ENCODE data around the gene GNG4.

GNG4 gene

DNA sequence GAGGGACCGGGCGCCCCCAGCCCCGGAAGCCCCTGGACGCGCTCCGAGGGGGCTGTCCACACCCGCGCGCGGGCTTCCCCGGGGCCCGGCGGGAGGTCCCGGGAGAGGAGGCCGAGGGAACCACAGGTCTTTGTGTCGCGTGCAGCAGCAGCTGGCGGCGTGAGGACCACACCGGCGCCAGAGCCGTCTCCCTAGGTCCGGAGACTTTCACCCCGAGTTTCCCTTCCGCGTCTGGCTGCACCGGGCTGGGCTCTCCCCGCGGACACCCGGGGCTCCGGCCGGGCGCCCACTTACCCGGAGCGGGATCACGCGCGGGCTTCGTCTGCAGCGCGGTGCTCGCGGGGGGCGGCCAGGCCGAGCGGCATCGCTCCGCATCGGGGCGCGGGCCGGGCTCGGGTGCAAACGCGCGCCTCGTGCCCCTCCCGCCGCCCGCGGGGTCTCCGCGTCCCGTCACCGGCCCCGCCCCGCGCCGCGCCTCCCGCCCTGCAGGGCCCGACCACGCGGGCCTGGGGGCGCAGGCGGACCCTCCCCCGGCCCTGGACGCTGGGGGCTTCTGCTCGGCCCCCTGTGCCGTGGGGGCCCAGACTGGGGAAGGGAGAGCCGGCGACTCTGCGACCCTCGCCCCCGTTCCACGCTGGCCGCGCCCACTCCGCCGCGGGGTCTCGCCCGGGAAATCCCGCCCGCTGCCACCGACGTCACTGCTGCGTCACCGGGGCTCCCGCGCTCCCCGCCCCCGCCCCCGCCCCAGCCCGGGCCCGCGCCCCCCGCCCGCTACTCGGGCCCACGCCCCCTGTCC is at the start of gene GNG4:
TSS of gene GNG4 (minus strand) at position 417 of the 796 bp plus-strand sequence. CDS start 65,946 bp downstream, outside the sequence.
- no peak for DNase-seq (ENCODE audit: low read depth)

DNA sequence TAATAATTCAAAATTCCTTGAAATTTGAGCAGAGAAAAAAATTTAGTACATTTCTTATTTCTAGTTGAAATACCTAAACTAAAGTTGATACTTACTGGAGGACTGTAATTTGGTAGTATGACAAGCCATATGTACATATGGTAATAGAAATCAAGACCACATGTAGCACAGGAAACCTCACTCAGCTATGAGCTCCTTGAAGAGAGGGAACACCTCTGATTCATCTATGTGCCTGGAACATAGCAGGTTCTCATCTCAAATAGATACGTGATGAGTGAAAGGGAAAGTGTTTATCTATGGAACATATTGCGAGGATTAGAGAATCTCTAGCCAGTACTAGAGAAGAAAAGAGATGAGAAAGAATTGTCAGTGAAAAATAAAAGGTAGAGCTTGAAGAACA is 47.9 kb upstream of the GNG4 start:
- DNase-seq (ENCODE audit: low read depth): no peak

DNA sequence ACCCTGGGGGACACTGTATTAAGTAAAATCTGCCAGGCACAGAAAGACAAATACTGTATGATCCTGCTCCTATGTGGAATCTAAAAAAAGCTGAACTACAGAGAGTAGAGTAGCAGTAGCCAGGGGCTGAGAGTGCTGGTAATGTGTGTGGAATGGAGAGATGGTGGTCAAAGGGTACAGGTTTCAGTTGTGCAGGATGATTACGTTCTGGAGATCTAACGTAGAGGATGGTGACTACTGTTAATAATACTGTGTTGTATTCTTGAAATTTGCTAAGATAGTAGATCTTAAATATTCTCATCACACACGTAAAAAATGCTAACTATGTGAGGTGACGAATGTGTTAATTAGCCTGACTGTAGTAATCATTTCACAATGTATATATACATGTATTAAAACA is 39.8 kb upstream of the GNG4 start:
- DNase-seq (ENCODE audit: low read depth): no peak

DNA sequence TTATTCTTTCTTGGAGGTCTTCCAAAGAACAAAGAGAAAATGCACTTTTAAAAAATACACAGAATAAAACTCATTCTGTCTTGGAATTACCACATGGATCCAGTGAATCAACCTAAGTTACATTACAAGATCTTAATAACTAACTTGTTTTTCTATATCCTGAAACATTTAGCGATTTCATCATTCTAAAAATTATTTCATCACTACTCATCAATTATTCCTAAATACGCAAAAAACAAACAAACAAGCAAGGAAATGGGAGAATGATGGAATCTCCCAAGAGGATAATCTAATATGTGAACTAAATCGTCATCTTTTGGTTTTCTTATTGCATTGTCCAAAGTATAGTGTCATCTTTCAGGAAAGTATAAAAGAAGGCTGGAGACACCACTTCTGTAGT is 38.5 kb upstream of the GNG4 start:
- no peak for DNase-seq (ENCODE audit: low read depth)

DNA sequence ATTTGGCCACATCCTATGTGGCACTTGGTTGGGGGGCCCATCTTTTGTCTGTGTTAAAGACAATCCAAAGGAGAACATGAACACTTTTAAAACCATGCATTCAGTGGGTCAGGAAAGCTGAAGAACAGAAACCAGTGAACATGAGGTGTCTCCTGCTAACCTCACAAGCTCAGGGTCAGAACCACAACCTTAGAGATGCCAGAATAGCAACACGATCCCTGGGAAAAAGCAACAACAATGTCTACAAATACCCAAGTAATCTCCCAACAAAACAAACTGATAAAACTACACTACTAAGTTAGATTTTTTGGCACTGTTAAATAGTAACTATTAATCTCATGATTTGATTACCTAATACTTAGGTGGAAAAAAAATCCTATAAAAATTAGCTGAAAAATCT is 34.1 kb upstream of the GNG4 start:
- peak; percentile 45 for DNase-seq (ENCODE audit: low read depth)

DNA sequence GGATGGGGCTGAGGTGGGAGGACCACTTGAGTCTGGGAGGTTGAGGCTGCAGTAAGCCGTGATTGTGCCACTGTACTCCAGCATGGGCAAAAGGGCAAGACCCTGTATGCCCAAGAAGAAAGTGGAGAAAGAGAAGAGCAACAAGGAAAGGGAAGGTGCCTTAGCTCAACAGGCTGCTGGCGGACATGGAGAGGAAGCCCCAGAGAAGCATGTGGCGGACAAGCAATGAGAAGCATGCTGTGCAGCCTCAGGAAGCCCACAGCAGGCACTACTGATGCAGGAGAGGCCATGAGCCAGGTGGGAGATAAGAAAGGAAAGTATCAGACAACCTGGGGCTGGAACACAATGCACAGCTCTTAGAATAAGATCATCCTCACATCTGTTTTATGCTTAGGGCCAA is 32.6 kb upstream of the GNG4 start:
- DNase-seq (ENCODE audit: low read depth): no peak

DNA sequence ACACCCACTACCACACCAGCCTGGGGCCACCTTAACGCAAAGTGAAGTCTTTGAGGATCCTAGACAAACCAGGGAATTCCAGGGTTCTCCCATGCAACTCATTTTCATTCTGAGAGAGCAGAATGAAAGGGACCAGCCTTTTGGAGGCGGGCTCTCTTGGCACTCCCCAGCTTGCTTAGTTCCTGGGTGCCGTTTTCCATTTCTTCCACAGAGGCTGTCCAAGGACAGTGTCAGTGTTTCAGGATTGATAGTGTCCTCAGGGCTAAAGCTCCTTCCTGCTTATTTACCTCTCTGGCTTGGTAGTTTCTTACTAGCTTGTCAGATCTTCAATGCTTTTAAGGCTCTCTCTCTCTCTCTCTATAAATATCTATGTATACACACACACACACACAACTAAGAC is 30.1 kb upstream of the GNG4 start:
- no peak for DNase-seq (ENCODE audit: low read depth)

DNA sequence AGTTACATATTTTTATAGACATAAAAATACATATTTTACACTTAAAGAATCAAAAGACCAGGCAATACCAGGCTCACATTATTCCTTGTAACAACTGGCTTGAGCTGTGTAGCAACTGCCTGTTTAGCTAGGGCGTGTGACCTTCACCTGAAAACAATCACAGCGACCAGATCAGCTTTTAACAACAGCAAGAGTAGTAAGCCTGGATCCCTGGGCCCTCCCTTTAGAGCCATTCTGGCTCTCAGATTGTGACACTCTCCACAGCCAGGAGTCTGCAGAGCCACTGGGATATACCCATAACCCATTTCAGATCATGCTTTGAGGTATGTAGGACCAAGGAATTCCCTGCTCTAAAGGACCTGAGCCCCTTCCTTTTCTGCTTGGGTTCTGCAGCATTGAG is 29.4 kb upstream of the GNG4 start:
- DNase-seq (ENCODE audit: low read depth): no peak

DNA sequence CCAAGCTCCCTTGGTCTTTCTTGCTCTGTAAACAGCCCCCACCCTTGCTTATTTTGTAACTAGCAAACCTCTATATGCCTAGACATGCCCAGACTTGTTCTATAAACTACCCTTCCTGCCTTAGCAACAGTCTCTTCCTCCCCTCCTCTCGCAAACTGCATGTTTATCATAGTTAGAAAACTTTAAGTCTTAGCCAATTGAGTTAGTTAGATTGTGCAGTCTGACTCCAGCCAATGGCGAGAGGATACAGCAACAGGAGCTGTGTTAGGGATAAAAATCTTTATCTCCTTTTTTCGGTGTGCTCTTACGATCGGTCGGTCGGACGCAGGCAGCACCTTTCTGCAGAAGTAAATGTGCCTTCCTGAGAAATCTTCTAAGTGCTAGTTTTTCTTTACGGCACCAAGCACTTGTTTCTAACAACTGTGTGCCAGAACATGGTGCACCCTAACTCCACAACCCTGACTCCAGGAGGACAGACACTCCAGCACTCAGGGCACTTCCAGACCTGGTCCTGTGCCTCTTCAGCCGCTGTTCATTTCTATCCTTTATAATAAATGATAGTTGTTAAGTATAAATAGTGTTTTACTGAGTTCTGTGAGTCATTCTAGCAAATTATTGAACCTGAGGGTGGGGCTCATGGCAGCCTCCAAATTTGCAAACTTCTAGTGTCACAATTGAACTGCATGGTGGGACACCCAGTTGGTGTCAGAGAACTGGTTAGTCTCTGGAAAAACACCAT is 25.7 kb upstream of the GNG4 start:
- peak; percentile 31 for DNase-seq (ENCODE audit: low read depth)

DNA sequence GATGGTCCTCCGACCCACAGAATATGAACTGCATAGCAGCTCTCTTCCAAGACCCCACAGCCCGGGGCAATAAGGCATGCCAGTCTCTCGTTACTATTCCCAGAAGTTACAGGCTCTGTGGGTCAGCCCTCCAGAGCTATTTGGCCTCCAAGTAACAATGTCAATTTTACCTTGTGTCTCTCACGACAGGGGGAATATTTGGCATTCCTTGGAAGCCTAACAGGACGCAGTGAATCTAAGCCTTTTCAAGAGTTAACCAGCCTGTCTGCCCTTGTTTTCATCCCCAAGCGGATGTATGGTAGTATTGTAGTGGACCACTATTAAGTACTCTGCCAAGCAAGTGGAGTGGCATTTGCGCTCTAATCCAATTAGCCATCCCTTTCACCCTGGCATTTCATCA is 24.4 kb upstream of the GNG4 start:
- no peak for DNase-seq (ENCODE audit: low read depth)

DNA sequence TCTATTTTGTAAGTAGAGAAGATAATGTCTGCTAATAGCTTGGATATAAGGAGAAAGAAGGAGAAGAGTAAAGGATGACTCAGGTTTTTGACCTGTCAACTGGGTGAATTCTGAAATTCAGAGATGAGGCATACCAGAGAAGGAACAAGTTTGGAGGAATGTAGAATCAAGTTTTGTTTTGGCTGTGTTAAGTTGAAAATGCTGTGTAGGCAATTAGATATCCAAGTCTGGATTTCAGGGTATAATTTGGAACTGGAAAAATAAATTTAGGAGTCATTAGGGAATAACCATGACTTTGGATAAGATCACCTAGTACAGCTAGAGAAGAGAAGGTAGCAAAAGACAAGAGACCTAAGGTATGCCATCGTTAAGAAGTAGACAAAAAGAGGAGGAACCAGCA is 22.4 kb upstream of the GNG4 start:
- no peak for DNase-seq (ENCODE audit: low read depth)

DNA sequence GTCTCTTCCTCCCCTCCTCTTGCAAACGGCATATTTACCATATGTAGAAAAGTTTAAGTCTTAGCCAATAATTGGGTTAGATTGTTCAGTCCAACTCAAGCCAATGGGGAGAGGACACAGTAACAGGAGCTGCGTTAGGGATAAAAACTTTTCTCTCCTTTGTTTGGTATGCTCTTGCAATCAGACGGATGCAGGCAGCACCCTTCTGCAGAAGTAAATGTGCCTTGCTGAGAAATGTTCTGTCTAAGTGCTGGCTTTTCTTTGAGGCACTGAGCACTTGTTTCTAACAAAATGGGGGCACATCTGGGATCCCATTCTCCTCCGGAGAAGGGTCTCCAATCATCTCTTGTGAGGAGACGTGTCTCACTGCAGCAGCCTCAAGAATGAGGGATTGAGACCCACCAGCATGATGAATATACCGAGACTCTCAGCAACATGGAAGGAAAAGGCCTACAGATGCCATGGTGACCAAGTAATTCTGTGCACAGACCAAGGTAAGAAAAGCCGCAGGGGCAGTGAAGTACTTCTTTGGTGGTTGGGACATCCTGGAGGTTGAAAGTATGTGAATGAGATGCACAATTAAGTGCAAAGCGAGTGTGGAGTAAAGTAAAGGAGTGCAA is 20.7 kb upstream of the GNG4 start:
- peak; percentile 17 for DNase-seq (ENCODE audit: low read depth)

DNA sequence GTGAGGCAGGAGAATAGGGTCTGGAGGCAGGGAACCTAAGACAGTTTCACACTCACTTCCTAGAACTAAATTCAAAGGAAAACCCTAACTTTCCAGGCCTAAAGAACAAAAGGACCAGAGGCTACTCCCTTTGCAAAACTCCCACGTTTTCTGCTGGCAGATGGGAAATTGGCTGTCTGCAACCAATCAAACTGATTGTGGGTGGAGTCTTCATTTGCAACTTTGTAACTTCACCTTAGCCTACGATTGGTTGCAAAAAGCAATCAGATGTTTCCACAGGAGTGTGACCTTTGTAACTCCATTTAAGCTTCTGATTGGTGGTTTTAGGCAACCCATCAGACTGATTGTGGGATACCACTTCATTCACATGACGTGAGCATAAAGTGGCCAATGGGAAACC is 19.7 kb upstream of the GNG4 start:
- no peak for DNase-seq (ENCODE audit: low read depth)

DNA sequence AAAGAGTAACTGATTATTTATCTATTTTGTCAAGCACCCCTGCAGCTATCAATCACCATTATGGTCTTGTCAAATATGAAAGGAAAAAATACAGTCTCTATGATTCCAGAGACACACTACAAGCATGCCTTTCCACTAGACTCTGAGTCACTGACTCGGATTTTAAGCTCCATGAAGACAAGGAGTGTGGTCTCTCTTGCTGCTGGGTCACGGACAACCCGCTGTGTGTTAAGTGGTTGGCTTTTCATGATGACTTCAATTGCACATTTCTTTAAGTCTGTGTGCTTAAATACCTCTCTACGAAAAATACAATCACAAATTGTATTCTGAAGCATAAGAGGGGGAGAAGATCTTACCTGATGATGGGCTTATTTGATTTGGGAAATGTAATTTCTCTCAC is 14.0 kb upstream of the GNG4 start:
- no peak for DNase-seq (ENCODE audit: low read depth)

DNA sequence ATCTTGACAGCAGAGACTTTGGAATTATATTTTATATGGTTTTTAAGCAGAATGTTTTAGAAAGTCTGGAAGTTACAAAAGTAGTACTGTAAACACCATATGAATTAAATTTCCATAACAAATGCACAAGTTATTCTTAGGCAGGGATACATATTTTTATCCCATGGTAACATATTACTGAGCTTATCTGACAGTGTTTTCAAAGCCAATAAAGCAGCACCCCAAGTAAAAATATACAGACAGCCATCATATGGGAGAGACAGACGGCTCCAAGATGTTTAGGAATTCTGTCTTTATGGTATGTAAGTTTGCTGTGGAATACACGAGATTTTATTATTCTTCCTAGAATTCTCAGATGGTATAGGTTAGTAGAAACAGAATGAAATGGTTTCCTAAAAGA is 12.0 kb upstream of the GNG4 start:
- DNase-seq (ENCODE audit: low read depth): no peak

DNA sequence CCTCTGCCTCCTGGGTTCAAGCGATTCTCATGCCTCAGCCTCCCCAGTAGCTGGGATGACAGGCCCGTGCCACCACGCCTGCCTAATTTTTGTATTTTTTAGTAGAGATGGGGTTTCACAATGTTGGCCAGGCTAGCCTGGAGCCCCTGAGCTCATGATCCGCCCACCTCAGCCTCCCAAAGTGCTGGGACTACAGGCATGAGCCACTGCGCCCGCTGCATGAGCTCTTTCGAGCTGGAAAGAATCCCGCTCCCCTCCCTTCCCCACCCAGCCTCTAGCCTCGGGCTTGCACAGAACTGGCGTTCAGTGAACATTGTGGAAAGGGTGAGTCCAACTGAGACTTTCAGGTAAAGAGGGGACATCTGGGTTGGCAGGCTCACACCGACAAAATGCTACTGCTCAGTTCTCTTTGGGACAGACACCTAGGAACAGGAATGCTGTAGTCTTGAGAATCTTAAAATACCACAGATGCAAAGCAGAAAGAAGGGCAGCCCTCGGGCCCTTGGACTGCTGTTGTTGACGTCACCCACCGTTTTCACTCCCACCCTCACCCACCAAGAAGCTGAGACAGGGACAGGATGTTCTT is 9.7 kb upstream of the GNG4 start:
- no peak for DNase-seq (ENCODE audit: low read depth)

DNA sequence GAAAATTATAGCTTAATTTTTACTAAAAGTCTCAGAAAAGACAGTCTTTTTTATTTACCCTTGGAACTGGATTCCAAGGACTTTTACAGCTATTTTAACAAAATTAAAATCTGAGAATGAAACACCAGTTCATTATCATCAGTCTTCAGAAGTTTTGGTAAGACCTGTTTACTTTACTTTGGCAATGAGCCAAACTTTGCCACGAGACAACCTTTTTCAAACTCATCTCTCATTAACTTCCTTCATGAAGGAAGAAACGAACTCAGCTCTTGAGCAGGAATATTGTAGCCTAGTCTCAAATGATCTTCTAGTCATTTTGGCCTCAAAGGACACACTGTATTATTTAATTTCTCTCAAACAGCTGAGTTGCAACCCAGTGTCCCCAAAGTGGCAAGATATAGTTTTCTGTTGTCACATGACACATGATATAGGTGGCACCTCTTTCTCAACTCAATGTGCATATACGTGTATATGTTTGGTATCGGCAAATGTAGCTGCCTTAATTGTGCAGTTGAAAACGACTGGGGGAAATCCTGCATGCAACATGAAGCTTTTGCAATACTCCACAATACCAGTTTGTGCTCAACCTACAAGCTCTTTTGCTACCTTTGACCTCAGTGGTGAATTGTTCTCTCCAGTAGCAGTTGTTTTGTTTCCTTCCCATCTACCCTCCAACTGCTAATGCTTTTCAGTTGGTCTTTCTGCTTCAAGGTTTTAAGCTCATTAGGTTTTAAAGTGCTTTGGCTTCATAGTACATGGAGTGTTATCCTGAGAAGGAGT is 8.4 kb upstream of the GNG4 start:
- DNase-seq (ENCODE audit: low read depth): no peak

DNA sequence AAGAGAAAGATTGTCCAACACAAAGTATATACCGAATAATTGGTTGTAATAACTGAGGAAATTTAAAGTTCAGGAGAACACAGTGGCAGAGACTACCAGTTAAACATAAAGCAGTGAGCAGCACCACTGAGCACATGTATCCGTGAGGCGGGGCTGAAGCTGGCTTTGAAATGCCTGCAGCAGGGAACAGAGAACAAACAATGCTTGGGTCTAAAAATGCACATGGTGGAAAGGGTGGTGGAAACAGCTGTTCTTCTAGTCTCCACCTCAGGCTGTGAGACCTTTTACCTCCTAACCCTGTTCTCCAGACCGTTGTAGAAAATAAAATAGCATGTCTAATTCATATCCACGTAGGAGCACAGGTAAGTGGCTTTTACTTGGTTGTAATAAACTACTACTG is 7.7 kb upstream of the GNG4 start:
- no peak for DNase-seq (ENCODE audit: low read depth)

DNA sequence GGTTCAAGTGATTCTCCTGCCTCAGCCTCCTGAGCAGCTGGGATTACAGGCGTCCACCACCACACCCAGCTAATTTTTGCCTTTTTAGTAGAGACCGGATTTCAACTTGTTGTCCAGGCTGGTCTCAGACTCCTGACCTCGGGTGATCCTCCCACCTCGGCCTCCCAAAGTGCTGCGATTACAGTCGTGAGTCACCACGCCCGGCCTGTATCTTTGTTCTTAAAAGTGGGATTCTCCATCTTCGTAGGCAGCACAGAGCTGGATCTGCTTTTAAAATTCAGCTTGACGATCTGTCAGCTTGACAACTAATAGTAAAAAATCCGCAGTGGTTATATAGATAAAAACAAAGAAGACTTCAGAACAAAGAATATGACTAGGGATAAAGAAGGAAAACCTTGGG is 2.8 kb upstream of the GNG4 start:
- DNase-seq (ENCODE audit: low read depth): no peak

DNA sequence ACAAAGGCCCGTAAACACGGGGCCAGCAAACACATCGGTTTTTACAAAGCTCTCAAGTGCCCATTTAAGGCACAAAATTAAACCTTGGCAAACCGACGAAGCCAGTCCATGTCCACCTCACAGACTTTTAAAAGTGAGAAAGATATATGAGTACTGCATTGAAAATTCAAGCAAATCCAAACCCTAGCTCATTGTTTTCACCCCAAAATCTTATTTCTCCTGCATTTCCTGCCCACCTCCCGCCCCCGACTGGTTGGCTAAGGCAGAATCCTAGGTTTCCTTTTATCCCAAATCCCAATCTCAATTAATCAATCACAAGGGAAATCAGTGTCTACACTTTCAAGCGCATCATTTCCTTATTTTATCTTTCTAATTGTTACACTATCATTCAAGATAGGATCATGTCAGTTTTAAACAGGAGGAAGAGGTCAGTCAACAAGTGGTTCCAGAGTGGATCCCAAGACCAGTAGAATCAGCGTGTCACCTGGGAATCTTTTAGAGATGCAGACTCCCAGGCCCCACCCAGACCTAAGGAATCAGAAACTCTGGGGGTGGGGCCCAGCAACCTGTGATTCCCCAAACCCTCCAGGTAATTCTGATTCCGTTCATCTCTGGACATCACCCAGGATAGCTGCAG is 1.7 kb upstream of the GNG4 start:
- DNase-seq (ENCODE audit: low read depth): no peak

DNA sequence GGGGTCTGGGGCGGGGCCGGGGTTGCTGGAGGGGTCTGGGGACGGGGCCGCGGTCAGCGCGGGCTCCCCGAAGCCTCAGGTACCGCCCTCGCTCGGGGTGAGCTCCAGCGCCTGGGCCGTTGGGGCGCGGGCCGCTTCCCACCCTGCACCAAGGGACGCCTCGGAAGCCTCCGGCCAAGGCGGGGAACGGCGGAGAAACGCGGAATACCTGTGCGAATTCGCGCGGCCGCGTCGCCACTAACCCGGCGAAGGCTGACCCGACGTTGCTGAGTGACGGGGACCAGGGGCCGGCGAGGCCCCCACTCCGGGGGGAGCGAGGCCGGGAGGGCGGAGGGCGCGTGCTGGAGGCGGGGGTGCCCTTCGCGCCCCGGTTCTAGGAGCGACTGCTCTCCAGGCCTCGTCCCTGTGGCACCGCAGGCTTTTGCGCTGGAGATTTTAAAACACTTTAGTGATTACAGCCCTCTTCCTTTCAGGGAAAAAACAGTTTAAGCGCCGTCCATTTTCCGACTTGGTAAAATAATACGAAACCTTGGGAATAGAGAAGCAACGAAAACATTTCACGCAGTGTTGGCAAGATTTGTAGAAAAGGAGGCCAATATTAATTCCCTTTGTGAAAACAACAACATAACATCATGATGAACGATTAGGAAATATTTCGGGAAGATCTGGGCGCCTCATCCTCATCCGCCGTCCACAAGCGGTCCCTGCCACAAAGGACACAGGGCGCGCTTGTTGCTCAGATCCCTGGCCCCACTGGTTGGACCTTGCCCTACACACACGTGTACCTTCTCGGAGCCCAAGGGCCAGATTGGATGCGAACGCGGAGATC is 971 bp upstream of the GNG4 start:
- no peak for DNase-seq (ENCODE audit: low read depth)

Measured in amniotic epithelial cell (primary cell).